Pons (tissue), 1 donor: Measurements from ENCODE around the gene TP73.
"Not testable (repeated sequence)": the region's sequence is repeated elsewhere in the genome, so short reads cannot be mapped to it uniquely, and the experiment has no call there.

Source experiments
- DNase-seq: peaks from one replicate; pipeline ENCODE4 v3.0.0-alpha.2; 2016; ENCODE audit warnings: low spot score

The TP73 gene

DNA sequence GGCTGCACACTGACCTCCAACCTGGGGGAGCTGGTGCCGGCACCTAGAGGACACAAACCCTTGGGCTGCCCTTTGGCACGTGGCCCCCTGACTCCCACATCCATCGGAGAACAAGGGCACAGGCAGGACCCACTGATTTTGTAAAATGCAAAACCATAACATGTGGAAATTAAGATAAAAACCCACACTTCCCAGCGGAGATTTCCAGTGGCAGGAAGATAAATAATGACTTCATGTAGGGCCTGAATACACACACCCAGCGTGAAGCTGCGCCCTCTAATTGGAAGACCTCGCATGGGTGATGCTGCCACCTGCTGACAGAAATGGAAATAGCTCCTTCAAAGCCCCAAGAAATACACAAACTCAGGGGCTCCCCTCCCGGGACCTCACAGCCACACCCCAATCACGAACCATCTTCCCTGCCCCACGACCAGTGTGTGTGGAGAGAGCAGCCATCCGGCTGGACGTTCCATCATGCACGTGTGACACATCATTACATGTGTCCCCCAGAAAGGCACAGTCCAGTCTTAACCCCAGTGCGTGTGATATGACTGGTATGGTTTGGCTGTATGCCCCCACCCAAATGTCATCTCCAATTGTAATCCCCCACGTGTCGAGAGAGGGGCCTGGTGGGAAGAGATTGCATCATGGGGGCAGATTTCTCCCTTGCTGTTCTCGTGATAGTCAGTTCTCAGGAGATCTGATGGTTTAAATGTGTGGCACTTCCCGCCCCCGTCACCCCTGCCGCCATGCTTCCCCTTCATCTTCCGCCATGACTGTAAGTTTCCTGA, 33.2 kb upstream of the TP73 start:
- peak; percentile 87 for DNase-seq

DNA sequence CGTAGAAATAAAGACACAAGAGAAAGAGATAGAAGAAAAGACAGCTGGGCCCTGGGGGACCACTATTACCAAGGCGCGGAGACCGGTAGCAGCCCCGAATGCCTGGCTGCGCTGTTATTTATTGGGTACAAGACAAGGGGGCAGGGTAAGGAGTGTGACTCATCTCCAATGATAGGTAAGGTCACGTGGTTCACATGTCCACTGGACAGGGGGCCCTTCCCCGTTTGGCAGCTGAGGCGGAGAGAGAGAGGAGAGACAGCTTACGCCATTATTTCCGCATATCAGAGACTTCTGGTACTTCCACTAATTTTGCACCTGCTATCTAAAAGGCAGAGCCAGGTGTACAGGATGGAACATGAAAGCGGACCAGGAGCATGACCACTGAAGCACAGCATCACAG, 31.6 kb upstream of the TP73 start:
- DNase-seq, result no peak

- DNase-seq, result not testable (repeated sequence)
These were observed 31.1 kb upstream of the TP73 start for GRCh38 chr1:3621151-3621671.

GRCh38 chr1:3622102-3622501, 30.2 kb upstream of the TP73 start:
- DNase-seq, result not testable (repeated sequence)

DNA sequence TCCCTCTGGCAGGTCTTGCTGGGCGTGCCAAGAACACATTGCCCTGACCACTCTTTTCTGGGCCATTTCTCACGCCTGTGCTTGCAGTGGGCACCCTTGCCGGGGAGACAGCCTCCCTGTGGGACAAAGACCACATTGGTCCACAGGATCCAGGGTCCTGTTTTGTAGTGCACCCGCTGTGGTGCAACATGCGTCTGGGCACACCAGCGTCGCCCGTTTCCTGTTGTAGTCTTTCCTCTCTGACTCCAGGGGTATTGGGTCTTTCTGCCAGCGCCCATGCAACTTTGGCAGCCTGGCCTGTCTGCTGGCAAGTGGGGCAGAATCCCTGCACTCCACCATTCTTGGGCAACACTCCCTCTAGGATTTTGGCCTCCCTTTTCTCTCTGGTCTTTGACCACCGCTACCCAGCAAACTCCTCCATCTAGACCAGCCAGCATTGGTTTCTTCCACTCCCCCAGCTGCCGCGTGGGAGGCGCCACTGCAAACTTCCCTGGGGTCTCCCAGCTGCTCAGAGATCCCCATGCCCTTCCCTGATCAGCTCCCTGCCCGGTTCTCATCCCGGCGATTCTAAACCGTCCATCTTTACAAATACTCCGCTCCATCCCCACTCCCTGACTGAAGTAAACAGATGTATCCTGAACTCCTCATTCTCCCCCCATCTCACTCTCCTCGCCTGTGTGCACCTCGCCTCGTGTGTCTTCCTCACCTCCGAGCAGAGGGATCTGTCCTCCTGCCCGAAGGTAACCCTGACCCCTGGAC, 28.7 kb upstream of the TP73 start:
- DNase-seq, result no peak

DNA sequence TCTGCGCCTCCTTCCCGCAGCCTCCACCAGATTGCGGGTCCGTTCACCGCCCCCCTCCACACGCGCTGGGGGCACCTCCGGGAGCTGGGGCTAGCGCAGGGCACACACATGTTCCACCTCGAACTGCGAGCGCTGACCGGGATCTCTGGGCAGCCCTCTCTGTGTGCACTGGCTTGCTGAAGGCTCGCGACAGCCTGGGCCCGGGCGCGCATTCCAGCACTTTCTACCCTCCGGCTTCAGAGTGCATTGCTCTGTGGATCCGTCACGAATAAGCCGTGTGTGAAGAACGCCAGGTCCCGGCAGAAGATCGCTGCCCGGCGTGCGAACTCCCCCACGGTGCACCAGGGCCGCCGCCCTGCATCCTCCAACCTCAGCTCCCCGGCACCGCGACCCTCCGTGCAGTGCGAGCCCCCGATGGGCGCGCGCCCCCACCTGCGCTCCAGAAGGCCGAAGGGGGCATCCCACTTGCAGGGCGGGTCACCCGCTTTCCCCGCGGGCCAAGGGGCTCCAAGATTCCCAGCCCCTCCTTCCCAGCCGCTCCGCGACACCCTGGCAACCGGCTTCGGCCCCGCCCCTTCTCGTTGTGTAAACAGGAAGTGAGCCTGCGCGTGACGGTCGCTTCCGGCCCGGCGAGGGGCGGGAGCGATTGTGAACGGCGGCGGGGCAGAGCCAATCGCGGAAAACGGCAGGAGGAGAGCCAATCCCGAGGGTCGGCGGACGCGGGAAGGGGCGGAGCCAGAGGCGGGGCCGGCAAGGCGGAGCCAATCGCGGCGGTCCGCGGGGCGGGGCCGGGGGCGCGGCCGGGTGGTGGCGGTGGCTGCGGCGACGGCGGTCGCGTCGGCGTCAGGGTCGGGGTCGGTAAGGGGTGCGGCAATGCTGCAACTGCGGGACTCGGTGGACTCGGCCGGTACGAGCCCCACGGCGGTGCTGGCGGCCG, 27.8 kb upstream of the TP73 start, which contains the start of gene TPRG1L:
Gene TPRG1L, plus strand, starts transcription at position 816 of the 937 bp plus-strand sequence. Its CDS starts 58 bp downstream, at position 874.
- DNase-seq, result peak; percentile 96

DNA sequence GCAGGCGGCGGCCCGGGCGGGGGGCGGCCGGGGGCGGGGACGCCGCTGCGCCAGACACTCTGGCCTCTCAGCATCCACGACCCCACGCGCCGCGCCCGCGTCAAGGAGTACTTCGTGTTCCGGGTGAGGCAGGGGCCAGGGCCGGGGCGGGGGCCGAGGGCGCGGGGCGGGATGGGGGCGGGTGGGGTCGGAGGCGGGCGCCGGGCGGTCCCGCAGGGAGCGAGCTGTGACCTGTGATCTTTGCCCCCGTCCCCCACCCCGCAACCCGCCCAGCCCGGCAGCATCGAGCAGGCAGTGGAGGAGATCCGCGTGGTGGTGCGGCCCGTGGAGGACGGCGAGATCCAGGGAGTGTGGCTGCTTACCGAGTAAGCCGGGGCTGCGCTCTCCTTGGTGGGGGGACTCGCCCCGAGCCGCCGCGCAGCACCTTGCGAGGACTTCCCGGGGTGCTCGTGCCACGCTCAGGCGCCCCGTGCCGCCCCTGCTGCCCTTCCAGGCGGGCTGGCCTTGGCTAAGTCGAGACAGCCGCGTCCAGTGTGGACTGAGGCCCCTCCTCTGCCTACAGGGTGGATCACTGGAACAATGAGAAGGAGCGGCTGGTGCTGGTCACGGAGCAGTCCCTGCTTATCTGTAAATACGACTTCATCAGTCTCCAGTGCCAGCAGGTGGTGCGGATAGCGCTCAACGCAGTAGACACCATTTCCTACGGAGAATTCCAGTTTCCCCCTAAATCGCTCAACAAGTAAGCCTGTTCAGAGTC, 27.0 kb upstream of the TP73 start:
- DNase-seq, result no peak

- no peak for DNase-seq
These were observed 26.3 kb upstream of the TP73 start for GRCh38 chr1:3626025-3626424.

- DNase-seq, result no peak
These were observed 24.6 kb upstream of the TP73 start for GRCh38 chr1:3627515-3628253.

GRCh38 chr1:3628445-3628844, 23.9 kb upstream of the TP73 start:
- DNase-seq, result no peak

- DNase-seq, result no peak
These were observed 22.7 kb upstream of the TP73 start for GRCh38 chr1:3629561-3630160.

DNA sequence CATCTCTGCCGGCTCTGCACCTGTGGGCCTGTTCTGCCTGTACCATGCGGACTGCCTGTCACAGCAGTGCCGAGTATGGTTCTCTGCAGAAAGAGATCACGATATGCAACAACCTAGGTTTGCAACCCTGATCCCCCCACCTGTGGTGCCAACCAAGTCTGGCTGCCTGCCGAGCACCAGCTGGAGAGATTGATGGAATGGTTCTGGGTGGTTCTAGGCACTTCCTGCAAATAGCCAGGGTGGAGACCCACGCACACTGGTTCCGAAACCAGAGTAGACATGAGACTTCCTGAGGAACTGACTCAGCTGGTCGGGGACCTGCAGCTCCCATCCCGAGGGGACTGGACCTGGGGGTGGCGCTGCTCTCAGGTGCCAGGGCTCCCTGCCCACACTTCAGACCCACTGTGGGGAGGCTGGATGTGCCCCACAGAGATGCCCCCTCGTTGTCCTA, 22.1 kb upstream of the TP73 start:
- DNase-seq, result no peak

- DNase-seq, result no peak
These were observed 21.4 kb upstream of the TP73 start for GRCh38 chr1:3630914-3631313.

GRCh38 chr1:3631320-3632260, 20.7 kb upstream of the TP73 start:
- DNase-seq, result no peak

DNA sequence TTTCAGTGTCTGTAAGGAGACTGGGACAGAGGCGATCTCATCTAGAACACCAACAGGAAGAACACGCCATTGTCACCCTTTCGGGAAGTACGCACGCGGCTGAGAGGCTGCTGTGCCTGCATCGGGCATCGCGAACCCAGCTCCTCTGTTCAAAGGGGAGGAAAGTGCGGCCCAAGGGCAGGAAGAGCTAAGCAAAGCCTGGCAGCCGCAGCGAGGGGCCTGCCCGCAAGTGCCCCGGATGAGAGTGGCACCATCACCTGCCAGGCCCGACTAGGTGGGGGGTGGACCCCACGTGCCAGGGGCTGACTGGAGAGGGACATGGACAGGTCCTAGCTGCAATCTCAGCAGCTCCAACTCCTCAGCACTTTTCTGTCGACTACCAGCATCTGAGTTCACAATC, 20.0 kb upstream of the TP73 start:
- no peak for DNase-seq

DNA sequence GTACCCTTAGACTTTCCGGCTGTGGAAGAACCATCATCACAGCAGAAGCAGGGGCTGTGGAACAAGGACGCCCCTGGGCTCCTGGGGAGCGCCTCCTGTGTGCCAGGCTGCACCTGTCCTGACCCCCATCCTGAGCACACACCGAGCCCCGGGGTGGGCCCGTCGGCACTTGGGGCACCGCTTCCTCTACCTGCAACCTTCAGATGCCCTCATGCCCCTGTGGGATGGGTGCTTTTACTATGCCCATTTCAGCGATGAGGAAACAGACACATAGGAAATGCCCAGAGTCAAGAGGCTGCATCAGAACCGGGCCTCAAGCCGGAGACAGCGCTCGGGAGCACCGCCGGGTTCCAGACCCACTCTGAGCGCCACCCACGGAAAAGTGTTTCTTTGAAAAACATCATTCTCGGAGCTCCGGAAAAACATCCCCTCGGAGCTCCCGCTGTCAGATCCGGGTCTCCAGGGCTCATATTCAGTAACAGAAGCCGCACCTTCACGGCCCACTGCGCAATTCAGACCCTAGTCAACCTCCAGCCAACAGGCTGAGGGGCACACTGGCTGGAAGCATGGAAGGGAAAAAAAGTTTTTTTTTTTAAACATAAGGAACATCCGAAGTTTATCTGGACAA, 19.5 kb upstream of the TP73 start:
- DNase-seq, result no peak

- DNase-seq, result no peak
These were observed 18.8 kb upstream of the TP73 start for GRCh38 chr1:3633344-3634058.
